Measurements from ENCODE around the gene SLC7A5.
"Not testable (repeated sequence)": the region's sequence is repeated elsewhere in the genome, so short reads cannot be mapped to it uniquely, and the experiment has no call there.

The SLC7A5 gene

DNA sequence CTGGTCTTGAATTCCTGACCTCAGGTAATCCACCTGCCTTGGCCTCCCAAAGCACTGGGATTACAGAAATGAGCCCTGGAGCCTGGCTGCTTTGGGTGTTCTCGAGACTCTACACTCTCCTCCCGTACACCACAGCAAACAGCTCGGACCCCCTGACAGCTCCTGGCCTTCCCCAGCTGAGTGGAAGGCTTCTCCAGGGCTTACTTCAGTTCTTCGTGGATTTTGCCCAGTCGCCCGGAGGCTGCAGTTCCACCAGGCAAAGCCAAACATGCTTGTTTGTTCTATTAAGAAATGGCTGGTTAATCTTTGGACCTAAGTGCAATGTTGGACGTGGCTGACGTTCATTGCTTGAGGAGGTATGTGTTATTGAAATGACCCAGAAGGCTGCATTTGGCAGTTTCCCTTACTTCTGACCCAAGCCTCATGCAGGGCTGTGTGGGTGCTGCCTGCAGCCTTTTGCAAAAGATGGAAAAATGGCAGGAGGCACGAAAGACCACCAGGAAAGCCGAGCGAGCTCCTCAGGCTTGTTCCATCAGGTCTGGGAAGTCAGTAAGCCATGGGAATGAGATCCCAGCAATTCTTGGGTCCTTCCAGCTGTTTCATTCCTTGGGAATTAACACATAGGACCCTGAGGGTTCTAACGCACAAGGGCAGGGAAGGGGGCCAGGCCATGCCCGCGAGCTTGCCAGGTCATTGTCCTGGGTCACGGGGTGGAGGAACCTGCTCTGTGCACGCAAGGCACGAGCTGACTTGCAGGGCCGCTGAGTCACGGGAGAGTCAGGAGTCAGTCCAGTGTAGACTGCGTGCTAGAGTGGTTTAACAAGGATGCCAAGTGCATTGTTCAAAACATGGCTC is 79.6 kb downstream of the SLC7A5 start:
- DNase-seq: no peak

- DNase-seq: not testable (repeated sequence)
Observed at GRCh38 chr16:87788730-87789436, 80.4 kb downstream of the SLC7A5 start.

GRCh38 chr16:87787451-87788091 is 81.7 kb downstream of the SLC7A5 start:
- DNase-seq: not testable (repeated sequence)

- no peak for DNase-seq
Observed at GRCh38 chr16:87784812-87785211, 84.5 kb downstream of the SLC7A5 start.

- no peak for DNase-seq
Observed at GRCh38 chr16:87782033-87782432, 87.3 kb downstream of the SLC7A5 start.

DNA sequence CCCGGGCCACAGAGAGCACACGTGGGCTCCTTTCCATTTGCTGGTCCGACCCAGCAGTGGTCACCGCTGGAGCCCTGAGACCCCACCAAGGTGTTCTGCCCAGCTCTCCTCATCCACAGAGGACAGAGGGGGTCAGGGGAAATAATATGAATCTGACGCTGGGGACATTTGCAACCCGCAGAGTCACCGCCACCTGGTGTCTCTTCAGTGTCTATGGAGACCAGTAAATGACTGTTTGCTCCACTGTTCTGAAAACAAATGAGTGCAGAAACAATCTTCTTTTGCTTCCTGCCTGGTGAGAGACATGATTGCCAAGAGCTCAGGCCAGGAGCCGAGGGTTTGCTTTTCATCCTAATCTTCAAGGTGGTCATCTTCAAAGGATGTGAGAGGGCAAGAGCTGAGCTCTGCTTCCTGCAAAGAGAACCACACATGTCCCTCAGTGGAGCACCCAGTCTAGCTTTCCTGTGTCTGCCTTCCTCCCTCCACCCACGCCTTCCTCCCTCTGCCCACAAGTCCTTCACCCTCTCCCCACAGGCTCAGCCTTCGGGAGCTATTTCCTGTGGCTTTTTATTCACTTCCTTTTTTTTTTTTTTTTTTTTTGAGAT is 88.8 kb downstream of the SLC7A5 start:
- peak; percentile 71 for DNase-seq
